A549 (cell line): ENCODE results near the gene GJB5.

Source experiments
- CBX2 ChIP-seq: fragments of 200-600 bp; sonication (generic); IDR thresholded peaks from 2 replicates; pipeline ENCODE4 v1.6.1; 2016; ENCODE audit warnings: low read depth, mild to moderate bottlenecking, borderline replicate concordance
- CHD2 ChIP-seq: fragments of 150-350 bp; IDR thresholded peaks from 2 replicates; pipeline ENCODE4 v1.6.1; 2014; ENCODE audit warnings: low read length; ENCODE audit not compliant: partially characterized antibody
- EP300 ChIP-seq, 2 experiments: fragments of >200 bp; sonication (Bioruptor Twin); formaldehyde crosslinking; IDR thresholded peaks; 2 replicates in 1 of 2; 3 replicates in 1 of 2; pipeline ENCODE4 v1.6.1; 2016 to 2017
- JUN ChIP-seq, 2 experiments: fragments of >200 bp; sonication (Bioruptor Twin); formaldehyde crosslinking; IDR thresholded peaks; 2 replicates in 1 of 2; 3 replicates in 1 of 2; pipeline ENCODE4 v1.6.1; 2016 to 2017
- MAFK ChIP-seq: fragments of 450-650 bp; IDR thresholded peaks from 2 replicates; pipeline ENCODE4 v1.6.1; 2014; ENCODE audit not compliant: partially characterized antibody
- NR3C1 ChIP-seq: fragments of >200 bp; sonication (Bioruptor Twin); formaldehyde crosslinking; IDR thresholded peaks from 3 replicates; pipeline ENCODE4 v1.6.1; 2017
- POLR2A ChIP-seq: IDR thresholded peaks from 2 replicates; pipeline ENCODE4 v1.6.1; 2012; ENCODE audit warnings: mild to moderate bottlenecking, low read length
- TF ChIP-seq, protein P1 (sequence below): IDR thresholded peaks from 2 replicates; pipeline ENCODE4 v1.6.1; 2012
- TF ChIP-seq, protein P2 (sequence below): fragments of >200 bp; sonication (Bioruptor Twin); formaldehyde crosslinking; IDR thresholded peaks from 3 replicates; pipeline ENCODE4 v1.5.1; 2016

DNA sequence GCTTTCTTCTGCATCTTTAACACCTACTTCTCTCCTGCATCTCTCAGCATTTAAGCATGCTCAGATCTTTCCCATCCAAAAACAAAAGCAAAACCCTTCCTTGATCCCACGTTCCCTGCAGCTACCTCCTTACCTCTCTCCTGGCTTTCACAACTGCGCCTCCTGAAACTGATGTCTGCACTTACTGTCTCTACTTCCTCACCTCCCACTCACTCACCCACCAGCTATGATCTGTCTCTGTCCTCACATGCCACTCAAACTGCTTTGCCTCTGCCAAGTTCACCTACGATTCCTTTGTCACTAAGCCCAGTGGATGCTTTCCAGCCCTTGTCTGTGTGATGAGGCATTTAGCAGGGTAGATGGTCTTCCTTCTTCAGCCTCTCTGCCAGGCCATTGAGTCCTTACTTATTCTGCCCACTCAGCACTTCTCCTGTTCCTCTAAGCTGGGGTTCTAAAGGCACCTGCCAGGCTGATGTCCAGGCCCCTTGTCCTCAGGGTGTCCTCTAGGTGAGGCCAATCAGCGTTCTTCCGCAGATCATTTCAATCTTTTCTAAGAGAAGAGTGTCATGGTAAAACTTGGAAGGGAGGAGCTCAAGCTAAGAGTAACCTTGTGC lies 16.2 kb downstream of the GJB5 start:
- TF ChIP-seq, protein P1, sequence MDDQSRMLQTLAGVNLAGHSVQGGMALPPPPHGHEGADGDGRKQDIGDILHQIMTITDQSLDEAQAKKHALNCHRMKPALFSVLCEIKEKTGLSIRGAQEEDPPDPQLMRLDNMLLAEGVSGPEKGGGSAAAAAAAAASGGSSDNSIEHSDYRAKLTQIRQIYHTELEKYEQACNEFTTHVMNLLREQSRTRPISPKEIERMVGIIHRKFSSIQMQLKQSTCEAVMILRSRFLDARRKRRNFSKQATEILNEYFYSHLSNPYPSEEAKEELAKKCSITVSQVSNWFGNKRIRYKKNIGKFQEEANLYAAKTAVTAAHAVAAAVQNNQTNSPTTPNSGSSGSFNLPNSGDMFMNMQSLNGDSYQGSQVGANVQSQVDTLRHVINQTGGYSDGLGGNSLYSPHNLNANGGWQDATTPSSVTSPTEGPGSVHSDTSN = no peak
- TF ChIP-seq, protein P2, sequence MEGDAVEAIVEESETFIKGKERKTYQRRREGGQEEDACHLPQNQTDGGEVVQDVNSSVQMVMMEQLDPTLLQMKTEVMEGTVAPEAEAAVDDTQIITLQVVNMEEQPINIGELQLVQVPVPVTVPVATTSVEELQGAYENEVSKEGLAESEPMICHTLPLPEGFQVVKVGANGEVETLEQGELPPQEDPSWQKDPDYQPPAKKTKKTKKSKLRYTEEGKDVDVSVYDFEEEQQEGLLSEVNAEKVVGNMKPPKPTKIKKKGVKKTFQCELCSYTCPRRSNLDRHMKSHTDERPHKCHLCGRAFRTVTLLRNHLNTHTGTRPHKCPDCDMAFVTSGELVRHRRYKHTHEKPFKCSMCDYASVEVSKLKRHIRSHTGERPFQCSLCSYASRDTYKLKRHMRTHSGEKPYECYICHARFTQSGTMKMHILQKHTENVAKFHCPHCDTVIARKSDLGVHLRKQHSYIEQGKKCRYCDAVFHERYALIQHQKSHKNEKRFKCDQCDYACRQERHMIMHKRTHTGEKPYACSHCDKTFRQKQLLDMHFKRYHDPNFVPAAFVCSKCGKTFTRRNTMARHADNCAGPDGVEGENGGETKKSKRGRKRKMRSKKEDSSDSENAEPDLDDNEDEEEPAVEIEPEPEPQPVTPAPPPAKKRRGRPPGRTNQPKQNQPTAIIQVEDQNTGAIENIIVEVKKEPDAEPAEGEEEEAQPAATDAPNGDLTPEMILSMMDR = no peak
- TF ChIP-seq POLR2A (no peak), CBX2 (no peak), NR3C1 (no peak), CHD2 (no peak), MAFK (peak; percentile 53), EP300 (IDR thresholded peaks at IDR 0.05) (no peak), JUN (IDR thresholded peaks at IDR 0.05) (no peak)
